H9 (cell line): ENCODE measurements around the gene PRR7. TPM values are rescaled to one million over a fixed set of nuclear protein-coding genes. Genes with fewer than 3 reads are reported as not detected.

Experiments used
- DNase-seq: peaks from one replicate; pipeline ENCODE4 v3.0.0-alpha.2; 2017
- H2AFZ ChIP-seq: one replicate; pipeline ENCODE4 v1.6.1; 2013; ENCODE audit warnings: mild to moderate bottlenecking, low read length, control low read depth, moderate library complexity
- H2AK5ac ChIP-seq: 2 replicates; pipeline ENCODE4 v1.6.1; 2013; ENCODE audit warnings: low read length, control low read depth, mixed read lengths; ENCODE audit not compliant: insufficient read length
- H2BK120ac ChIP-seq: one replicate; pipeline ENCODE4 v1.6.1; 2013; ENCODE audit warnings: low read depth, mild to moderate bottlenecking, low read length, control low read depth, inconsistent platforms; ENCODE audit not compliant: poor library complexity, severe bottlenecking
- H2BK12ac ChIP-seq: 2 replicates; pipeline ENCODE4 v1.6.1; 2013; ENCODE audit warnings: low read length, control low read depth, mixed read lengths, low read depth; ENCODE audit not compliant: insufficient read length
- H2BK15ac ChIP-seq: 2 replicates; pipeline ENCODE4 v1.6.1; 2013; ENCODE audit warnings: low read depth, low read length, control low read depth
- H2BK20ac ChIP-seq: one replicate; pipeline ENCODE4 v1.6.1; 2013; ENCODE audit warnings: low read depth, mild to moderate bottlenecking, low read length, control low read depth, inconsistent platforms; ENCODE audit not compliant: poor library complexity, severe bottlenecking
- H2BK5ac ChIP-seq: 2 replicates; pipeline ENCODE4 v1.6.1; 2013; ENCODE audit warnings: low read length, control low read depth, mixed read lengths; ENCODE audit not compliant: insufficient read length
- H3K14ac ChIP-seq: 2 replicates; pipeline ENCODE4 v1.6.1; 2013; ENCODE audit warnings: low read length, control low read depth; ENCODE audit not compliant: insufficient read depth
- H3K18ac ChIP-seq: 2 replicates; pipeline ENCODE4 v1.6.1; 2013; ENCODE audit warnings: low read depth, mild to moderate bottlenecking, mixed read lengths, low read length, control low read depth; ENCODE audit not compliant: insufficient read length
- H3K23ac ChIP-seq: 2 replicates; pipeline ENCODE4 v1.6.1; 2013; ENCODE audit warnings: low read length, control low read depth, mixed read lengths, low read depth; ENCODE audit not compliant: insufficient read length
- H3K23me2 ChIP-seq: 2 replicates; pipeline ENCODE4 v1.6.1; 2013; ENCODE audit warnings: low read depth, mild to moderate bottlenecking, mixed read lengths, low read length, control low read depth; ENCODE audit not compliant: insufficient read length, poor library complexity, severe bottlenecking
- H3K27ac ChIP-seq: 2 replicates; pipeline ENCODE4 v1.5.1; 2013; ENCODE audit warnings: low read length, control low read depth, mixed read lengths, low read depth; ENCODE audit not compliant: insufficient read length
- H3K27me3 ChIP-seq: 2 replicates; pipeline ENCODE4 v1.6.1; 2013; ENCODE audit warnings: low read length, control low read depth, inconsistent platforms; ENCODE audit not compliant: insufficient read depth
- H3K4ac ChIP-seq: 2 replicates; pipeline ENCODE4 v1.6.1; 2013; ENCODE audit warnings: low read depth, mild to moderate bottlenecking, control low read depth, inconsistent platforms, low read length, moderate library complexity
- H3K4me1 ChIP-seq: 2 replicates; pipeline ENCODE4 v1.6.1; 2013; ENCODE audit warnings: low read length, control low read depth, inconsistent platforms; ENCODE audit not compliant: insufficient read depth
- H3K4me2 ChIP-seq: 2 replicates; pipeline ENCODE4 v1.6.1; 2013; ENCODE audit warnings: low read length, control low read depth, mixed read lengths; ENCODE audit not compliant: insufficient read length, insufficient read depth
- H3K56ac ChIP-seq: 2 replicates; pipeline ENCODE4 v1.6.1; 2013; ENCODE audit warnings: low read depth, mild to moderate bottlenecking, mixed read lengths, low read length, control low read depth; ENCODE audit not compliant: insufficient read length
- H3K79me1 ChIP-seq: 2 replicates; pipeline ENCODE4 v1.6.1; 2013; ENCODE audit warnings: low read depth, mild to moderate bottlenecking, moderate library complexity, low read length, control low read depth, inconsistent platforms; ENCODE audit not compliant: insufficient read depth, poor library complexity, severe bottlenecking
- H3K79me2 ChIP-seq: 2 replicates; pipeline ENCODE4 v1.6.1; 2013; ENCODE audit warnings: low read length, control low read depth, inconsistent platforms; ENCODE audit not compliant: insufficient read depth
- H3K9ac ChIP-seq: 2 replicates; pipeline ENCODE4 v1.6.1; 2013; ENCODE audit warnings: low read length, control low read depth, mixed read lengths; ENCODE audit not compliant: insufficient read length; ENCODE audit errors: extremely low read depth
- H3K9me3 ChIP-seq: one replicate; pipeline ENCODE4 v1.6.1; 2013; ENCODE audit warnings: low read depth, low read length, inconsistent platforms; ENCODE audit not compliant: control insufficient read depth
- H3T11ph ChIP-seq: one replicate; pipeline ENCODE4 v1.6.1; 2013; ENCODE audit warnings: mild to moderate bottlenecking, low read length, control low read depth, inconsistent platforms
- H4K20me1 ChIP-seq: one replicate; pipeline ENCODE4 v1.6.1; 2013; ENCODE audit not compliant: control insufficient read depth, insufficient read length, insufficient read depth
- H4K5ac ChIP-seq: 2 replicates; pipeline ENCODE4 v1.6.1; 2013; ENCODE audit warnings: low read depth, mild to moderate bottlenecking, mixed read lengths, low read length, control low read depth; ENCODE audit not compliant: insufficient read length
- H4K8ac ChIP-seq: replicated peaks from 2 replicates; pipeline ENCODE4 v1.6.1; 2013; ENCODE audit warnings: low read length, control low read depth, mixed read lengths, low read depth; ENCODE audit not compliant: insufficient read length
- H4K91ac ChIP-seq: 2 replicates; pipeline ENCODE4 v1.6.1; 2013; ENCODE audit warnings: low read depth, mild to moderate bottlenecking, moderate library complexity, mixed read lengths, low read length, control low read depth; ENCODE audit not compliant: insufficient read length
- H3K27ac Mint-ChIP-seq, 3 experiments: 2 replicates in 2 of 3; 3 replicates in 1 of 3; pipeline ENCODE4 v1.8.0; 2020 to 2021; ENCODE audit warnings: mixed read lengths in 3 of 3, mild to moderate bottlenecking in 1 of 3, moderate library complexity in 1 of 3
- H3K27me3 Mint-ChIP-seq: 2 replicates; pipeline ENCODE4 v1.8.0; 2021; ENCODE audit warnings: low read depth, mild to moderate bottlenecking, moderate library complexity, mixed read lengths
- H3K36me3 Mint-ChIP-seq, 3 experiments: 2 replicates in 2 of 3; 3 replicates in 1 of 3; pipeline ENCODE4 v1.8.0; 2020 to 2021; ENCODE audit warnings: low read depth in 3 of 3, mixed read lengths in 3 of 3; ENCODE audit not compliant: insufficient read depth in 1 of 3
- H3K4me1 Mint-ChIP-seq, 2 experiments: 2 replicates each; pipeline ENCODE4 v1.8.0; 2020; ENCODE audit warnings: mixed read lengths in 2 of 2
- H3K4me3 Mint-ChIP-seq, 2 experiments: 2 replicates in 1 of 2; 3 replicates in 1 of 2; pipeline ENCODE4 v1.8.0; 2020 to 2021; ENCODE audit warnings: mild to moderate bottlenecking in 2 of 2, mixed read lengths in 2 of 2, moderate library complexity in 1 of 2
- H3K9me3 Mint-ChIP-seq, 2 experiments: 2 replicates in 1 of 2; 3 replicates in 1 of 2; pipeline ENCODE4 v1.8.0; 2020; ENCODE audit warnings: mild to moderate bottlenecking in 2 of 2, mixed read lengths in 2 of 2, moderate library complexity in 1 of 2
- CTCF ChIP-seq: fragments of 200-600 bp; sonication (generic); conservative IDR thresholded peaks from 3 replicates; pipeline ENCODE4 v1.8.0; 2021; ENCODE audit warnings: antibody characterized with exemption, mild to moderate bottlenecking
- WGBS: extraction: QIAGEN DNeasy Blood & Tissue Kit; methylation state at CpG from one replicate; pipeline ENCODE4 v1.1.7; 2013; ENCODE audit warnings: missing lambda C conversion rate, low lambda C conversion rate, mixed read lengths; ENCODE audit not compliant: insufficient read length; ENCODE audit errors: extremely low coverage; 5-methylcytosine and 5-hydroxymethylcytosine counted together
- total RNA-seq: library from RNA; stranded (reverse); gene quantifications from 2 replicates; pipeline ENCODE4 v1.2.1, GENCODE V29; 2021

Gene PRR7
- total RNA-seq, 1 experiment from 2014 or later = 9.6 TPM

- WGBS = no CpG with 5 or more reads among the region's 10 CpGs
- Histone ChIP-seq H4K8ac (no peak overlapping the region), H3K4me1 (peaks cover 24% of the 10 kb centered on the region; the same call in 1 of the 2 replicates), H3K56ac (no peak overlapping the region), H2AK5ac (no peak overlapping the region), H3K79me1 (peaks cover 10% of the 10 kb centered on the region), H4K20me1 (no peaks in the 10 kb centered on the region), H3K23me2 (peaks cover 4% of the 10 kb centered on the region), H3K79me2 (peaks cover 26% of the 10 kb centered on the region; the same call in 1 of the 2 replicates), H2BK20ac (no peak overlapping the region), H3K14ac (no peak overlapping the region), H3K27ac (no peak overlapping the region), H3K9ac (no peak overlapping the region), H3T11ph (no peak overlapping the region), H3K4me2 (no peak overlapping the region), H2BK12ac (no peak overlapping the region), H2BK5ac (no peak overlapping the region), H3K23ac (no peak overlapping the region), H2BK120ac (no peak overlapping the region), H3K18ac (no peak overlapping the region), H3K4ac (no peak overlapping the region), H4K91ac (no peak overlapping the region), H3K27me3 (no peaks in the 10 kb centered on the region), H3K9me3 (no peaks in the 10 kb centered on the region), H4K5ac (no peak overlapping the region), H2AFZ (no peak overlapping the region), H2BK15ac (no peak overlapping the region)
- Mint-ChIP-seq H3K36me3 (peaks cover 43 to 61% (median 59%) of the 10 kb centered on the region in 3 experiments), H3K4me1 (peaks cover 36 to 60% of the 10 kb centered on the region in 2 experiments), H3K27ac (peak overlapping the region; percentile 95 to 96 (median 95)), H3K4me3 (peak overlapping the region; percentile 83 to 89), H3K9me3 (peaks cover 0 to 2% of the 10 kb centered on the region in 2 experiments; a peak in 1 of 5 replicates), H3K27me3 (no peaks in the 10 kb centered on the region; the same call in 1 of the 2 replicates)
- no peak for TF ChIP-seq CTCF
- DNase-seq = no peak
Observed at GRCh38 chr5:177470759-177471536, 24.3 kb downstream of the PRR7 start.
